Body of pancreas (tissue), 4 donors: ENCODE results near the gene RHCE. TPM values are rescaled to one million over a fixed set of nuclear protein-coding genes. Genes with fewer than 3 reads are reported as not detected.
"Not testable (repeated sequence)": the region's sequence is repeated elsewhere in the genome, so short reads cannot be mapped to it uniquely, and the experiment has no call there.

Source experiments
- ATAC-seq: fragments of 150-250 bp; one replicate; pipeline ENCODE4 v1.9.1; 2016
- DNase-seq, 4 donors: peaks; one replicate each; pipeline ENCODE4 v3.0.0-alpha.2; 2019
- H3K27ac ChIP-seq, 4 donors: fragments of 200-600 bp; sonication (generic); 1 replicate in 3 of 4; 2 replicates in 1 of 4; pipeline versions ENCODE4 v1.5.1 to v1.6.1; 2016 to 2019; ENCODE audit warnings: mild to moderate bottlenecking in 1 of 4, mixed read lengths in 1 of 4, moderate library complexity in 1 of 4
- H3K27me3 ChIP-seq, 2 donors: fragments of 200-600 bp; sonication (generic); one replicate each; pipeline ENCODE4 v1.6.0; 2016; ENCODE audit warnings: mild to moderate bottlenecking in 1 of 2
- H3K36me3 ChIP-seq, 2 donors: fragments of 200-600 bp; sonication (generic); replicated peaks in 1 of 2; 2 replicates each; pipeline ENCODE4 v1.5.1; 2016; ENCODE audit warnings: low read depth in 2 of 2; ENCODE audit not compliant: insufficient read depth in 1 of 2
- H3K4me1 ChIP-seq: fragments of 200-600 bp; sonication (generic); one replicate; pipeline ENCODE4 v1.6.0; 2016
- H3K4me3 ChIP-seq, 2 donors: fragments of 200-600 bp; sonication (generic); 1 replicate in 1 of 2; 2 replicates in 1 of 2; pipeline ENCODE4 v1.5.1; 2016 to 2019
- H3K9me3 ChIP-seq, 3 donors: fragments of 200-600 bp; sonication (generic); 1 replicate in 2 of 3; 2 replicates in 1 of 3; pipeline ENCODE4 v1.5.1; 2016
- POLR2A ChIP-seq, 3 donors: fragments of 450-650 bp; IDR thresholded peaks; one replicate each; pipeline ENCODE4 v1.6.1; 2016; ENCODE audit warnings: antibody characterized with exemption in 3 of 3, mild to moderate bottlenecking in 2 of 3
- WGBS, 2 donors: methylation state at CpG; one replicate each; pipeline ENCODE4 v1.1.5; 2017; 5-methylcytosine and 5-hydroxymethylcytosine counted together
- intact Hi-C: fragments of 100-400 bp; cut with DNase I; formaldehyde crosslinking; loops from one replicate; pipeline ENCODE4 v1.15.1; 2023
- total RNA-seq, 2 donors: library from RNA; depleted of rRNA; stranded (reverse); fragments of >200 nt; gene quantifications; one replicate each; pipeline ENCODE4 v1.1.0, GENCODE V29; 2016
- TF ChIP-seq, protein P1 (sequence below), 7 experiments: fragments of 450-650 bp in 4 of 7; fragments of 200-600 bp in 3 of 7; sonication (generic) in 3 of 7; IDR thresholded peaks; one replicate each; pipeline ENCODE4 v1.5.1; 2016 to 2019; ENCODE audit warnings: antibody characterized with exemption in 7 of 7

The RHCE gene
- total RNA-seq, 2 donors from 2014 or later, result 0.26 TPM; not detected in 1

DNA sequence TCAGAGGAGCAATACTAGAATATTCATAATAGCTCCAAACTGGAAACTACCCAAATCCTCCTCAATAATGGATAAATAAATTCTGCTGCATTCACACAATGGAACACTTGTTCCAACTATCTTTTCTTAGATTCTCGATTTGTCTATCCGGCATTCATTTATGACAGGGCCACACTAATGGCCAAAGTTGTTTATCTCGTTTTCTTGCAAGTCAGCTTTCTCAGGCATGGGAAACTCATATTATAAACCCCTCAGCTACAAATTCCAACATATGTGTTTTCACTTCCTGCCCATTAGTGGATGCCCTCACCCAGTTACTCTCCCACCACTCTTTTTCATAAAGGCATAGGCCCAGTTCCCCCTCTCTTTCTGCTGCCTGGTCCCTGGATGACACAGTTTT, 42.3 kb downstream of the RHCE start:
- H3K27me3 ChIP-seq, H3K9me3 ChIP-seq, DNase-seq, H3K36me3 ChIP-seq, H3K4me3 ChIP-seq, H3K27ac ChIP-seq, ATAC-seq, intact Hi-C loops, H3K4me1 ChIP-seq: not testable (repeated sequence)
- 64 to 77% methylated on average over 3 of the region's 3 CpGs for WGBS, 2 donors

DNA sequence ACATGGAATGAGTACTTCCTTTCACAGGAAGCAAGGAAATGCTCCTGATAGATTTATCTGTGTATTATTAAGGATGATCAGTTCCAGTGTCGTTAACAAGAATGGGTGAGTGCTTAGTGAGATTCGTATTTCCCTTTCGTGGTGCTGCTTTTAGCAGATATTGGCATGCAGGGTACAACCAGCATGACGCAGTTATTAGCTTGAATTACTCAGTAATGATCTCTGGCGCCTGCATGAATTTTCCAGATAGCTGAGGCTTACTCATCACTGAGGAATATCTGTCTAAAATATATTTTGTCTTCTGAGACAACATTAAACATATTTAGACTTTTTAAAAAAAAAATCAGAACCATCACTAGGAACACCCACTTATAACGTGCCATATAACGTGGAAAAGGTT, 48.9 kb downstream of the RHCE start:
- ATAC-seq, intact Hi-C loops, H3K4me3 ChIP-seq, DNase-seq, H3K36me3 ChIP-seq, H3K4me1 ChIP-seq, H3K27me3 ChIP-seq, H3K9me3 ChIP-seq, H3K27ac ChIP-seq: not testable (repeated sequence)
- 80% methylated on average over 7 of the region's 7 CpGs for WGBS, 2 donors

DNA sequence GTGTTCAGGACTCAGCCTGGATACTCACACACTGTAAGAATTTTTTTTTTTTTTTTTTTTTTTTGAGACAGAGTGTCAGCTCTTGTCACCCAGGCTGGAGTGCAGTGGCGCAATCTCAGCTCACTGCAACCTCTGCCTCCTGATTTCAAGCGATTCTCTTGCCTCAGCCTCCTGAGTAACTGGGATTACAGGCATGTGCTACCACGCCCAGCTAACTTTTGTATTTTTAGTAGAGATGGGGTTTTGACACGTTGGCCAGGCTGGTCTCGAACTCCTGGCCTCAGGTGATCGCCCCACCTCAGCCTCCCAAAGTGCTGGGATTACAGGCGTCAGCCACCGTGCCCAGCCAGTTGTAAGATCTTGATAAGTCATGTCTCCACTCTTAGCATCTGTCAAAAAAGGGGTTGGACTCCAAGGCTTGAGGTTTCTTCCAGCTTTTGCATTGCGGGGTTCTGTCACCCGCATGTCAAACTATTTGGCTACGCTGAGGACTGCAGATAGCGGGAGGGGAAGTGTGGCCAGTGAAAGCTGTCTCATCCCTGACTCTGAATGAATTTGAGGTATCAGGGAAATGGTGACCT, 50.8 kb downstream of the RHCE start:
- H3K9me3 ChIP-seq, intact Hi-C loops, H3K27ac ChIP-seq, H3K4me1 ChIP-seq, DNase-seq, H3K4me3 ChIP-seq, ATAC-seq, H3K36me3 ChIP-seq, H3K27me3 ChIP-seq: not testable (repeated sequence)
- 82 to 93% methylated on average over 12 of the region's 12 CpGs for WGBS, 2 donors

DNA sequence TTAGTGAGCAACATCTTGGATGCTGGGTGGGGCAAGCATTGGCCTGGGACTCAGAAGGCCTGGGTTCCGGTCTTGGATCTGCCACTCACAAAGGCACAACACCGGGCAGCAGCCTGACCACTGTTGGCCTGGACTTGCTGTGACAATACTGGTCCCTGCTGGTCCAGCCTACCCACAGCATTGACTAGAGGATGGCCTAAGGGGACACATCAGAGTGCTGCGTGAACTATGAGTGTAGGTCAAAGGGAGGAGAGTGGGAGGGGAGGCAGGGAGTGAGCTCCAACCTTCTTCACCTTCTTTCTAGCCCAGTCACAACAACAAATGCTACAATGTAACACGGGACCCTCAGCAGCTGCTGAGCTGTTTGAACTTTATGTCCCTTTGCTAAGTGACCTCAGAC, 51.4 kb downstream of the RHCE start:
- intact Hi-C loops, result no loop called here
- H3K4me3 ChIP-seq, result no peak overlapping the region
- 78 to 81% methylated on average over 4 of the region's 4 CpGs for WGBS, 2 donors
- TF ChIP-seq, protein P1, sequence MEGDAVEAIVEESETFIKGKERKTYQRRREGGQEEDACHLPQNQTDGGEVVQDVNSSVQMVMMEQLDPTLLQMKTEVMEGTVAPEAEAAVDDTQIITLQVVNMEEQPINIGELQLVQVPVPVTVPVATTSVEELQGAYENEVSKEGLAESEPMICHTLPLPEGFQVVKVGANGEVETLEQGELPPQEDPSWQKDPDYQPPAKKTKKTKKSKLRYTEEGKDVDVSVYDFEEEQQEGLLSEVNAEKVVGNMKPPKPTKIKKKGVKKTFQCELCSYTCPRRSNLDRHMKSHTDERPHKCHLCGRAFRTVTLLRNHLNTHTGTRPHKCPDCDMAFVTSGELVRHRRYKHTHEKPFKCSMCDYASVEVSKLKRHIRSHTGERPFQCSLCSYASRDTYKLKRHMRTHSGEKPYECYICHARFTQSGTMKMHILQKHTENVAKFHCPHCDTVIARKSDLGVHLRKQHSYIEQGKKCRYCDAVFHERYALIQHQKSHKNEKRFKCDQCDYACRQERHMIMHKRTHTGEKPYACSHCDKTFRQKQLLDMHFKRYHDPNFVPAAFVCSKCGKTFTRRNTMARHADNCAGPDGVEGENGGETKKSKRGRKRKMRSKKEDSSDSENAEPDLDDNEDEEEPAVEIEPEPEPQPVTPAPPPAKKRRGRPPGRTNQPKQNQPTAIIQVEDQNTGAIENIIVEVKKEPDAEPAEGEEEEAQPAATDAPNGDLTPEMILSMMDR (IDR thresholded peaks at IDR 0.05), result no peak
- TF ChIP-seq POLR2A (IDR thresholded peaks at IDR 0.05), result no peak
- no peaks in the 10 kb centered on the region for H3K36me3 ChIP-seq
- no peaks in the 10 kb centered on the region for H3K4me1 ChIP-seq
- H3K9me3 ChIP-seq, result no peaks in the 10 kb centered on the region
- no peak overlapping the region for H3K27ac ChIP-seq
- ATAC-seq (no peak), DNase-seq (no peak)
- H3K27me3 ChIP-seq, result no peaks in the 10 kb centered on the region

DNA sequence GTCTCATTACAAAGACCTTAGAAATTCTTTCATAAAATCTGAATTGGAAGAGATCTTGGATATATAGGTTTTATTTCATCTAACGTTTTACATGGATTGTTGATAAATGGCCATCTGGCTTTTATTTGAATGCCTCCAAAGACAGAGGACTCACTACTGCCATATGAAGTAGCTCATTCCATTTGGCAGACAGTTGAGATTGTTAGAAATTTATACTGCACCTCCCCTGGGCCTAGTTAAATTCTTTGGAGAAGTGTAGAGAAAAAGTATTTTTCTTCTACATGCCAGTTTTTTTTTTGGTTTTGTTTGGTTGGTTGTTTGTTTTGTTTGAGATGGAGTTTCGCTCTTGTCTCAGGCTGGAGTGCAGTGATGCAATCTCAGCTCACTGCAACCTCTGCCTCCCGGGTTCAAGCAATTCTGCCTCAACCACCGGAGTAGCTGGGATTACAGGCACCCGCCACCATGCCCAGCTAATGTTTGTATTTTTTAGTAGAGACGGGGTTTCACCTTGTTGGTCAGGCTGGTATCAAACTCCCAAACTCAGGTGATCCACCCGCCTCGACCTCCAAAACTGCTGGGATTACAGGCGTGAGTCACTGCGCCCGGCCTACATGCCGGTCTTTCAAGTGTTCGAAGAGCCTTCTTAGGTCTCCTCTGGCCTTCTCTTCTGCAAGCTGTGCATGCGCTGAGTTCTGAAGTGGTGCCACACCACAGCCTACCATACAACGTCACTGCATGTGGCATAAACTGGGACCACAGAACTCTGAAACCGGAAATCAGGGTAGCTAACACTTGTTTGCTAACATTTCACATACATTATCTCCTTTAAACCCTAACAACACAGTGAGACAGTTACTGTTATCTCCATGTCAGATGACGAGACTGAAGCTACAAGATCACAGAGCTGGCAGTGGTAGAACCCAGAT, 57.7 kb downstream of the RHCE start:
- H3K36me3 ChIP-seq, H3K4me1 ChIP-seq, DNase-seq, H3K9me3 ChIP-seq, H3K4me3 ChIP-seq, H3K27me3 ChIP-seq, H3K27ac ChIP-seq, ATAC-seq, intact Hi-C loops: not testable (repeated sequence)
- no CpG with 5 or more reads among the region's 17 CpGs for WGBS, 2 donors

DNA sequence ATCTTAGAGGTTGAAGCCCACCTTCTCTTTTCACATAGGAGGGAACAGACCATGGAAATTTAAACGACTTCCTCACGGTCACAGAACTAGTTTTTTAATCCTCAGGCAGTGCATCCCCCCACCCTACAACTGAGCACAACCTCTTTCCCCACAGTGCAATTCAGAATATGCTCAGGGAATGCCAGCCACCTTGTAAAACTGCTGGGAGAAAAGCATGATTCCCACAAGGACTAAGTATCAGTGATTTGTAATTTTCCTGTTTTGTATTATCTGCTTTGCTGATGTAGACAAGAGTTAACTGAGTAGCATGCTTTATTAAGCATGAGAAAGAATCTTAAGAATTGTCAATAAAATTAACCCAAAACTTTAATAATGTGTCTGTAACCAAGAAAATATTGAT, 58.7 kb downstream of the RHCE start:
- TF ChIP-seq, protein P1 (IDR thresholded peaks at IDR 0.05), result no peak
- no peak for TF ChIP-seq POLR2A (IDR thresholded peaks at IDR 0.05)
- Histone ChIP-seq H3K4me1 (no peaks in the 10 kb centered on the region), H3K9me3 (no peaks in the 10 kb centered on the region), H3K27ac (no peak overlapping the region), H3K4me3 (no peak overlapping the region), H3K36me3 (peaks cover 0 to 9% of the 10 kb centered on the region in 2 donors), H3K27me3 (no peaks in the 10 kb centered on the region)
- intact Hi-C loops, result no loop called here
- no peak for DNase-seq
- no peak for ATAC-seq
- 66 to 69% methylated on average over 2 of the region's 2 CpGs for WGBS, 2 donors
